ENCODE results near the gene TP53I3. TPM values are rescaled to one million over a fixed set of nuclear protein-coding genes. Genes with fewer than 3 reads are reported as not detected.
"Not testable (repeated sequence)": the region's sequence is repeated elsewhere in the genome, so short reads cannot be mapped to it uniquely, and the experiment has no call there.

Gene TP53I3
- polyA plus RNA-seq, 4 donors: 44.2 to 58.9 (median 48.1) TPM

DNA sequence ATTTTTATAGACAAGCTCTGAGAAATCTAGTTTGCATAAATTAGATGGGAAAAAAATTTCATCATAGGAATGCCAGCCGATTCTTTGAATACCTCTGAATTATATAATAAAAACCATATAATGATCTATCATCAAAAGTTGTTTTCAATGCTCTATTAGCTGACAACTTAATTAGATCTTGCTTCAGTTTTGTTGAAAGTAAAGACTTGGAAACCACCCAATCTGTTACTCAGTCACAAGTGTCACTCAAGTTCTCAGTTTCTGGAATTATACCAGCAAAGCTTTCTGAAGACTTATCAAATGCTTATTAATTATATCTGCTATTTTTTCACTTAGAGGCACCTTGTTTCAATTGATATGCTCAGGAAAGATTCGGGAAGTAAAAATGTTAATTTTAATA is 17.4 kb upstream of the TP53I3 start:
- no peak for DNase-seq (ENCODE audit: low read depth in 4 of 4, low spot score in 2 of 4)

GRCh38 chr2:24100732-24101131 is 16.1 kb upstream of the TP53I3 start:
- not testable (repeated sequence) for DNase-seq (ENCODE audit: low read depth in 4 of 4, low spot score in 2 of 4)

GRCh38 chr2:24095171-24095677 is 10.6 kb upstream of the TP53I3 start:
- DNase-seq (ENCODE audit: low read depth in 4 of 4, low spot score in 2 of 4): not testable (repeated sequence)

- not testable (repeated sequence) for DNase-seq (ENCODE audit: low read depth in 4 of 4, low spot score in 2 of 4)
These were observed 8.6 kb upstream of the TP53I3 start for GRCh38 chr2:24093270-24093669.

DNA sequence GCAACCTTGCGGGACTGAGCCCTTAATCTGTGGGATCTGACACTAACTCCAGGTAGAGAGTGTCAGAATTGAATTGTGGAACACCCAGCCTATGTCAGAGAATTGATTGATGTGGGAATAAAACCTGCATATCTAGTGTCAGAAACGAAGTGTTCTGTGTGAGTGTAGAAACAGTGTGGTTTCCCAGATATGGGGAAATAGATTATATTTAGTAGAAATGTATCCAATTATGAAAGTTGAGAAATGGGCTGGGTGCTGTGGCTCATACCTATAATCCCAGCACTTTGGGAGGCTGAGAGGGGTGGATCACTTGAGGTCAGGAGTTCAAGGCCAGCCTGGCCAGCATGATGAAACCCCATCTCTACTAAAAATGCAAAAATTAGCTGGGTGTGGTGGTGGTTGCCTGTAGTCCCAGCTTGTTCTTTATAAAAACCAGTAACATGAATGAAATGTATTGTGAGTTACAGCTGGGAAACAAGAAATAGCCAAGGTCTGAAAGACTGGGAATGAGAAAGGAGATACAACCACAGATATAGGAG is 4.3 kb upstream of the TP53I3 start:
- DNase-seq (ENCODE audit: low read depth in 4 of 4, low spot score in 2 of 4): no peak

DNA sequence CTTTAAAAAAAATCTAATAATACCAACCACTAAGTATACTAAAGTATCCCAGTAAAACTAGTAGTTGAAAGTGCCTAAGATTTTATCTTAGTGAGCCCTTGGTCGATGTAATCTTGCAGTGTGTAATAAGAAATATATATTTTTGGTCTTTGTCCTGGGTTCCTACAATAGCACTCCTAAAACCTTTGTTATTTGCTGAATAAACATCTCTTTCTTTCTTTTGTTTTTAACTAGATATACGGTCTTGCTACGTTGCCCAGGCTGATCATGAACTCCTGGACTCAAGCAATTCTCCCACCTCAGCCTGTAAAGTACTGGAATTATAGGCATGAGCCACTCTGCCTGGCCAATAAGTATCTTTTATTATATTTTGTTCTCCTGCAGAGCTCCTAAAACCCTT is 2.4 kb upstream of the TP53I3 start:
- DNase-seq (ENCODE audit: low read depth in 4 of 4, low spot score in 2 of 4): no peak

DNA sequence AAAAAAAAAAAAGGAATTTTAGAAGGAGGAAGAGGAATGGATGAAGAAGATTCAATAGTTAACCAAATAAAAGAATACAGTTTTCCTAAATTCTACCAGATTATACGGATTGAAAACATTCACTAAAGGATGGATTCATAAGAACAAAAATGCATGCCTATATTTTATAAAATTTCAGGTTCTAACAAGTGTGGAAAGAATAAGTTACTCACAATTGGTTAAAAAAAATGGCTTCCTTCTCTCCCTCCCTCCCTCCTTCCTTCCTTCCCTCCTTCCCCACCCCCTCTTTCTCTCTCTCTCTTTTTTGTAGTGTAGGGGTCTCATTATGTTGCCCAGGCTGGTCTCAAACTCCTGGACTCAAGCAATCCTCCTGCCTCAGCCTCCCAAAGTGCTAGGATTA is 1.6 kb upstream of the TP53I3 start:
- no peak for DNase-seq (ENCODE audit: low read depth in 4 of 4, low spot score in 2 of 4)

- peak in 1 of 4 donors; percentile 3 for DNase-seq (ENCODE audit: low read depth in 4 of 4, low spot score in 2 of 4)
These were observed 511 bp upstream of the TP53I3 start for GRCh38 chr2:24085200-24085489.

GRCh38 chr2:24083567-24084385 is 858 bp downstream of the TP53I3 start:
- peak; percentile 60 to 73 (median 66) for DNase-seq (ENCODE audit: low read depth in 4 of 4, low spot score in 2 of 4)

- no peak for DNase-seq (ENCODE audit: low read depth in 4 of 4, low spot score in 2 of 4)
These were observed 1.7 kb downstream of the TP53I3 start for GRCh38 chr2:24082787-24083566.

GRCh38 chr2:24080701-24081100 is 3.9 kb downstream of the TP53I3 start:
- DNase-seq (ENCODE audit: low read depth in 4 of 4, low spot score in 2 of 4): no peak

- DNase-seq (ENCODE audit: low read depth in 4 of 4, low spot score in 2 of 4): no peak
These were observed 6.8 kb downstream of the TP53I3 start for GRCh38 chr2:24077879-24078278.

DNA sequence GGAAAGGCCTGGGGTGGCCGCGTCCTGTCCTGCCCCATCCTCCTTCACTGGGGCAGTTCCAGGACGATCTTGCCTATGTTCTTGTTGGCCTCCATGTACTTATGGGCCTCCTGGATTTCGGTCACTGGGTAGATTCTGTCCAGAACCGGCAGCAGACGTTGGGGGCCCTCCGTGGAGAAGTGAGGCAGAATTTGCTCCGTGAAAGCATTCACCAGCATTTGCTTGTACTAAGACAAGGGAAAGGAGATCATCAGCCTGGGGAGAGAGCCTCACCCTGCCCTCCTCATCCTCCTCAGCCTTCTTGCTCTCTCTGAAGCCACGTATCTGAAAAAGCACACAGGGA is 7.1 kb downstream of the TP53I3 start:
- peak in 1 of 4 donors; percentile 10 for DNase-seq (ENCODE audit: low read depth in 4 of 4, low spot score in 2 of 4)

- DNase-seq (ENCODE audit: low read depth in 4 of 4, low spot score in 2 of 4): peak in 1 of 4 donors; percentile 2
These were observed 7.6 kb downstream of the TP53I3 start for GRCh38 chr2:24076849-24077534.

DNA sequence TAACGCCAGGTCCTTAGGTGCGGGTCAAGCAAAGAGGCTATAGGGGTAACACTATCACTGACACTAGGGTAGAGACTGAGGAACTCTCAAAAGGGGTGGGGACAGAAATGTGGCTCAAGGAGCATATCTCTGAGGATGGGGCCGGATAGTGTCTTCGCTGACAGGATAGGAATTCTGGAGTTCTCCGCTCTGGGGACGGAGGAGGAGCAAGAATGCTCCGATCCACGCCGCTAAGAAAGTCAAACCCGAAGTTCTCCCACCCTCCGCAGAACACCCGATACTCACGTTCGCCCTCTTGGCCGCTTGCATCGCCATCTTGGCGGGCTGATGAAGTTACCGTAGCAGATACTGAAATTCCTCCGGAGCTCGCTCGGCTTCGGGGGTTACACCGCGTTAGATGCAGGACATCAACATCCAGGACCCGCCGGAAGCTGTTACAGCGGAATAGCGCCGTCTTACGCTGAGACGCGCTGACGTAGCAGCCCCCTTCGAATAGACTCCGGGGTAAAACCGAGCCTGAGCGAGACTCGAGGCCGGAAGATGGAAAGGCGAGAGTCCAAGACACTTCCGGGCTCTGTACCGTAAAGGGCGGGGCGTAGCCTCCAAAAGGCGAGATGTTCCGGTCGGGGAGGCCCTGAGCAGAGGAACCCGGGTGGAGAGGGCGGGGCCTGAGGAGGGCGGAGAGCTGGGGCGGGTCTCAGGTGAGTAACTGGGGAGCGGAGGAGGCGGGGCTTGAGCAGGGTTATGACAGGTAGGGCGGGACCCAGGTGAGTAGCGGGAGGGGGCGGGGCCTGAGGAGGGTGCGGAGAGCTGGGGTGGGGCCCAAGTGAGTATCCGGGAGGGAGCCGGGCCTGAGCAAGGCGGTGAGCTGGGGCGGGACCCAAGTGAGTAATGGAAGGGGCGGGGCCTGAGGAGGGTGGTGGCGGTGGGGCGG is 8.5 kb downstream of the TP53I3 start, which contains the start of gene SF3B6:
TSS of gene SF3B6 (minus strand) at position 412 of the 934 bp plus-strand sequence. CDS start at position 315, 97 bp downstream.
- DNase-seq (ENCODE audit: low read depth in 4 of 4, low spot score in 2 of 4): peak; percentile 92 to 98 (median 98)

- DNase-seq (ENCODE audit: low read depth in 4 of 4, low spot score in 2 of 4): no peak
These were observed 9.4 kb downstream of the TP53I3 start for GRCh38 chr2:24075259-24075658.

DNA sequence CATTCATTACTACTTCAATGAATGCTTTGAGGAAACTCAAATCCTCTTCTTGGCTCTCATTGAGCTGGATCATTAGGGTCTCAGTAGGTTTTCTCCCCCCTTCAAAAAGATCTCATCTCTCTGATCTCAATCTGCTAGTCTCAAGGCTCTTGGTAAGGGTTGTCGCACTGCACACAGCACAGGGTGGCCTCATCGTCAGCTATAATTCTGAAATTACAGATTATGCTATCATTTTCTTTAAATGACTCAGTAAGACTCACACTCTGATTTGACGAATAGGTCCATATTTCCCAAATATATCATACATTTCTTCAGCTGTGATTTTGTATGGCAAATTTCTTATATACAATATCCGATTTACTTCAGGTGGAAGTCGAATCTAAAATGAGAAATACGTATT is 10.8 kb downstream of the TP53I3 start:
- DNase-seq (ENCODE audit: low read depth in 4 of 4, low spot score in 2 of 4): no peak

DNA sequence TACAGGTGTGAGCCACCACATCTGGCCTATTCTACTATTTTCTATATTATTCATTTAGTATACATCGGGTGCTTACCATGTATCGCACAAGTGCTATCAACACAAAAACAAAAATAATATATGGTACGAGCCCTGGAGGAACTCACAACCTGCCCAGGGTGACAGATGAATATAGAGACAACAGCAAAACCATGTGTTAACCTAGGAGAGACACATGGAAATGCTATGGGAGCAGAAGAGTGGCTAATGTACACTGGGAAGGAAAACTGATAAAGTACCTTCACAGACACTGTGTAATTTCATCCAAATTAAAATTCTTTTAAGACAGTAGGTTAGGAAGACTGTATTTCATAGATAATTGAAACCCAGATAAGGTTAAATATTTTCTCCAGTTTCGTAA is 12.4 kb downstream of the TP53I3 start:
- DNase-seq (ENCODE audit: low read depth in 4 of 4, low spot score in 2 of 4): no peak

- no peak for DNase-seq (ENCODE audit: low read depth in 4 of 4, low spot score in 2 of 4)
These were observed 19.3 kb downstream of the TP53I3 start for GRCh38 chr2:24065341-24065740.

All from left renal cortex interstitium (tissue), 4 donors.